ENCODE data around the gene CBX5.
A peak's percentile ranks its signal among the peaks of the same experiment; 100 is the strongest.
"Not testable (repeated sequence)": the region's sequence is repeated elsewhere in the genome, so short reads cannot be mapped to it uniquely, and the experiment has no call there.

Gene CBX5

GRCh38 chr12:54238531-54238930 lies 41.4 kb downstream of the CBX5 start:
- H3K27me3 ChIP-seq (ENCODE audit: insufficient read depth, low read depth, severe bottlenecking) = no peaks in the 10 kb centered on the region
- peaks cover 29% of the 10 kb centered on the region for H3K36me3 ChIP-seq
- no peaks in the 10 kb centered on the region for H3K9me3 ChIP-seq (ENCODE audit: severe bottlenecking)
- peak; percentile 47 for DNase-seq
- no peak overlapping the region for H3K4me3 ChIP-seq (ENCODE audit: low read depth, low read length)
- TF ChIP-seq, protein P1, sequence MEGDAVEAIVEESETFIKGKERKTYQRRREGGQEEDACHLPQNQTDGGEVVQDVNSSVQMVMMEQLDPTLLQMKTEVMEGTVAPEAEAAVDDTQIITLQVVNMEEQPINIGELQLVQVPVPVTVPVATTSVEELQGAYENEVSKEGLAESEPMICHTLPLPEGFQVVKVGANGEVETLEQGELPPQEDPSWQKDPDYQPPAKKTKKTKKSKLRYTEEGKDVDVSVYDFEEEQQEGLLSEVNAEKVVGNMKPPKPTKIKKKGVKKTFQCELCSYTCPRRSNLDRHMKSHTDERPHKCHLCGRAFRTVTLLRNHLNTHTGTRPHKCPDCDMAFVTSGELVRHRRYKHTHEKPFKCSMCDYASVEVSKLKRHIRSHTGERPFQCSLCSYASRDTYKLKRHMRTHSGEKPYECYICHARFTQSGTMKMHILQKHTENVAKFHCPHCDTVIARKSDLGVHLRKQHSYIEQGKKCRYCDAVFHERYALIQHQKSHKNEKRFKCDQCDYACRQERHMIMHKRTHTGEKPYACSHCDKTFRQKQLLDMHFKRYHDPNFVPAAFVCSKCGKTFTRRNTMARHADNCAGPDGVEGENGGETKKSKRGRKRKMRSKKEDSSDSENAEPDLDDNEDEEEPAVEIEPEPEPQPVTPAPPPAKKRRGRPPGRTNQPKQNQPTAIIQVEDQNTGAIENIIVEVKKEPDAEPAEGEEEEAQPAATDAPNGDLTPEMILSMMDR (IDR thresholded peaks at IDR 0.05; ENCODE audit: low read depth, low read length) = no peak
- peak overlapping the region; percentile 37; the same call in 1 of the 2 replicates for H3K27ac ChIP-seq

- Histone ChIP-seq H3K27ac (no peak overlapping the region), H3K27me3 (ENCODE audit: insufficient read depth, low read depth, severe bottlenecking) (no peaks in the 10 kb centered on the region), H3K36me3 (no peaks in the 10 kb centered on the region; the same call in 1 of the 2 replicates), H3K4me3 (ENCODE audit: low read depth, low read length) (no peak overlapping the region), H3K9me3 (ENCODE audit: severe bottlenecking) (no peaks in the 10 kb centered on the region)
- DNase-seq = no peak
- TF ChIP-seq, protein P1 (IDR thresholded peaks at IDR 0.05; ENCODE audit: low read depth, low read length) = no peak
These were observed 47.1 kb downstream of the CBX5 start for GRCh38 chr12:54232790-54233189.

DNA sequence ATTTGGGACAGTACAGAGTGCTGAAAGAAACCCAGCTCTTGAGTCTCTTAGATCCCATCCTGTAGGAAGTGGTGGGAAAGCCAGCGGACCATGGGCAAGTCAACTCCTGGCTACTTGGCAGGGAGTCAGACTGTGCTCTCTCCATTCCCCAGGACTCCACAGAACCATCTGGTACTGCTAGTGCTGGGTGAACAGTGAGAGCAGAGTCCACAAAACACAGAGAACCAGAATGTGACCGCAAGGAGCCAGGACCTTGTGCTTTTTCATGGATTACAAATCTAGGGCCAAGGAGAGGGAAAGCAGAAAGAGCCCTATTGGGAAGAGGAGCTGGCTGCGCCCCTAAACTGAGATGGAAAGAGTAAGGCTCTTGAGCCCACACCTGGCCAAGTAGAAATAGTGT lies 48.7 kb downstream of the CBX5 start:
- DNase-seq; H3K27me3 ChIP-seq (ENCODE audit: insufficient read depth, low read depth, severe bottlenecking); H3K36me3 ChIP-seq; H3K27ac ChIP-seq; H3K9me3 ChIP-seq (ENCODE audit: severe bottlenecking); H3K4me3 ChIP-seq (ENCODE audit: low read depth, low read length): not testable (repeated sequence)

GRCh38 chr12:54230555-54230954 lies 49.4 kb downstream of the CBX5 start:
- H3K27me3 ChIP-seq (ENCODE audit: insufficient read depth, low read depth, severe bottlenecking) = no peaks in the 10 kb centered on the region
- no peaks in the 10 kb centered on the region; the same call in 1 of the 2 replicates for H3K36me3 ChIP-seq
- no peak for DNase-seq
- H3K9me3 ChIP-seq (ENCODE audit: severe bottlenecking) = no peaks in the 10 kb centered on the region
- no peak overlapping the region for H3K4me3 ChIP-seq (ENCODE audit: low read depth, low read length)
- TF ChIP-seq, protein P1 (IDR thresholded peaks at IDR 0.05; ENCODE audit: low read depth, low read length) = no peak
- H3K27ac ChIP-seq = no peak overlapping the region

DNA sequence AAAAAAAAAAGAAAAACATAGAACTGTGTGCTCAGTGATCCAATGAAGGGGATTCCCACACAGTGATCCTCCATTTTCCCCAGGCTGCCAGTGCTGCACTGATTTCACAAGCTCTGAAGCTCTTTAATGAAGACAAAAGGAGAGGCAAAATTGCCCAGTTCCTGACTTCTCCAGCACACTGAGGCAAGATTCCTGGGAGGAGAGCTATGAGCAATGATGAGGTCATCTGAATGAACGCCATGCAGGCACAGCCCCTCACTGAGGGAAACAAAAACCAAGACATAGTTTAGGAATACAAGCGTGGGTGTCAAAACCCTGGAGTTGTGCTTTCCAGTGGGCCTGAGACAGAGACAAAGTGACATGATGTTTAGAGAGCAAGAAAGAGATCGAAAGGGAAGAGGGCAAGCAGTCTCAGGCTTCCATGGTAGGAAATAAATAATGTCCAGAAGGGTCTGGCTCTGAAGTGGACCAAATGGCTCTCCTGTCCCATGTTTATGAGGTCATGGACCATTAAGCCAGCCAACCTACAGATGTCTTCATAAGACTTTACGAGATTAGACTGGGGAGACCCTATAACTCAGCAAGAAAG lies 50.2 kb downstream of the CBX5 start:
- H3K9me3 ChIP-seq (ENCODE audit: severe bottlenecking) = no peaks in the 10 kb centered on the region
- no peaks in the 10 kb centered on the region for H3K27me3 ChIP-seq (ENCODE audit: insufficient read depth, low read depth, severe bottlenecking)
- H3K4me3 ChIP-seq (ENCODE audit: low read depth, low read length) = no peak overlapping the region
- TF ChIP-seq, protein P1 (IDR thresholded peaks at IDR 0.05; ENCODE audit: low read depth, low read length) = no peak
- peak overlapping the region; percentile 29 for H3K27ac ChIP-seq
- DNase-seq = no peak
- H3K36me3 ChIP-seq = no peaks in the 10 kb centered on the region; the same call in 1 of the 2 replicates

GRCh38 chr12:54228471-54228870 lies 51.5 kb downstream of the CBX5 start:
- Histone ChIP-seq H3K27me3 (ENCODE audit: insufficient read depth, low read depth, severe bottlenecking) (no peaks in the 10 kb centered on the region), H3K4me3 (ENCODE audit: low read depth, low read length) (no peak overlapping the region), H3K27ac (no peak overlapping the region), H3K36me3 (no peaks in the 10 kb centered on the region; the same call in 1 of the 2 replicates), H3K9me3 (ENCODE audit: severe bottlenecking) (no peaks in the 10 kb centered on the region)
- TF ChIP-seq, protein P1 (IDR thresholded peaks at IDR 0.05; ENCODE audit: low read depth, low read length) = no peak
- DNase-seq = no peak

DNA sequence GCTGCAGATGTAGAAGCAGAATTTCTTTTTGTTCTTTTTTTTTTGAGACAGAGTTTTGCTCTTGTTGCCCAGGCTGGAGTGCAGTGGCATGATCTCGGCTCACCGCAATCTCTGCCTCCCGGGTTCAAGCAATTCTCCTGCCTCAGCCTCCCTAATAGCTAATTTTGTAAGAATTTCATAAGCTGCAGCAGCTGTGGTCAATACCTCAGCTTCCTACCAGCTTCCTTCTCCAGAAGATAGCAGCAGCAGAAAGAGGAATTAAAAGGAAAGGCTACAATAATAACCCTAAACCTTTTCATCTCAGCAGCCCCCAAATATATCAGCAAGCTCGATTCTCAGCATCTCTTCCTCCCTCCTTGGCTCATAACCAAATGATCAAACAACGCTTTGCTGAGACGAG lies 52.0 kb downstream of the CBX5 start:
- DNase-seq; H3K4me3 ChIP-seq (ENCODE audit: low read depth, low read length); H3K9me3 ChIP-seq (ENCODE audit: severe bottlenecking): not testable (repeated sequence)

More for the DNA sequence above, 52.0 kb downstream of the CBX5 start:
- not testable (repeated sequence) for H3K27ac ChIP-seq; H3K27me3 ChIP-seq (ENCODE audit: insufficient read depth, low read depth, severe bottlenecking); H3K36me3 ChIP-seq
